NB4 (cell line): Measurements from ENCODE around the gene MYL2.

Source experiments
- DNase-seq: peaks from one replicate; pipeline ENCODE4 v3.0.0; 2010; ENCODE audit warnings: low read depth
- H3K4me3 ChIP-seq: one replicate; pipeline ENCODE4 v1.5.1; 2011; ENCODE audit warnings: mild to moderate bottlenecking, low read depth, low read length, moderate library complexity
- MYC ChIP-seq: IDR thresholded peaks from 2 replicates; pipeline ENCODE4 v1.6.1; 2011; ENCODE audit warnings: low read depth, low read length
- POLR2A ChIP-seq: IDR thresholded peaks from 2 replicates; pipeline ENCODE4 v1.6.1; 2011; ENCODE audit warnings: mild to moderate bottlenecking; ENCODE audit not compliant: insufficient read length; ENCODE audit errors: extremely low read depth
- TF ChIP-seq, protein P1 (sequence below): IDR thresholded peaks from one replicate; pipeline ENCODE4 v1.5.1; 2012; ENCODE audit warnings: low read depth, low read length
- TF ChIP-seq, protein P2 (sequence below): IDR thresholded peaks from 2 replicates; pipeline ENCODE4 v1.6.1; 2011; ENCODE audit warnings: low read depth, low read length

The MYL2 gene

DNA sequence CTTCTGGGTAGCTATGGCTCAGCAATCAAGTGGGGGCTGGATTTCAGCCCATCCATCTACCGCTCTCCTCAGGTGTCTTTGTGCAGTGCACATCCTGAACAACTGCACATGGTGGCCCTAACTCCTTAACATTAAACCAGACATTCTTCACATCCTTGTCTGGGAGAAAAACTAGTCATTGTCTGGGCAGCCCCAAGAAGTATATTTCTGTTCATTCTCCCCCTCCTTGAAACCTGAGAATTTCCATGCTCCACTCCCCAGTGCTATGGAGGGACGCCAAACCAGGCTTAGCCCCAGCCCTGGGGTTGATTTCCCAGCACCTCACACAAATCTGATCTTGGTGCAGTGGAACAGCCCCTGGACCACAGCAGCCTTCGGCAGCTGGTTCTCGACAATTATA, 13.4 kb downstream of the MYL2 start:
- no peak for DNase-seq
- H3K4me3 ChIP-seq = no peak overlapping the region
- TF ChIP-seq, protein P1, sequence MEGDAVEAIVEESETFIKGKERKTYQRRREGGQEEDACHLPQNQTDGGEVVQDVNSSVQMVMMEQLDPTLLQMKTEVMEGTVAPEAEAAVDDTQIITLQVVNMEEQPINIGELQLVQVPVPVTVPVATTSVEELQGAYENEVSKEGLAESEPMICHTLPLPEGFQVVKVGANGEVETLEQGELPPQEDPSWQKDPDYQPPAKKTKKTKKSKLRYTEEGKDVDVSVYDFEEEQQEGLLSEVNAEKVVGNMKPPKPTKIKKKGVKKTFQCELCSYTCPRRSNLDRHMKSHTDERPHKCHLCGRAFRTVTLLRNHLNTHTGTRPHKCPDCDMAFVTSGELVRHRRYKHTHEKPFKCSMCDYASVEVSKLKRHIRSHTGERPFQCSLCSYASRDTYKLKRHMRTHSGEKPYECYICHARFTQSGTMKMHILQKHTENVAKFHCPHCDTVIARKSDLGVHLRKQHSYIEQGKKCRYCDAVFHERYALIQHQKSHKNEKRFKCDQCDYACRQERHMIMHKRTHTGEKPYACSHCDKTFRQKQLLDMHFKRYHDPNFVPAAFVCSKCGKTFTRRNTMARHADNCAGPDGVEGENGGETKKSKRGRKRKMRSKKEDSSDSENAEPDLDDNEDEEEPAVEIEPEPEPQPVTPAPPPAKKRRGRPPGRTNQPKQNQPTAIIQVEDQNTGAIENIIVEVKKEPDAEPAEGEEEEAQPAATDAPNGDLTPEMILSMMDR = no peak
- no peak for TF ChIP-seq POLR2A
- no peak for TF ChIP-seq MYC
- TF ChIP-seq, protein P2, sequence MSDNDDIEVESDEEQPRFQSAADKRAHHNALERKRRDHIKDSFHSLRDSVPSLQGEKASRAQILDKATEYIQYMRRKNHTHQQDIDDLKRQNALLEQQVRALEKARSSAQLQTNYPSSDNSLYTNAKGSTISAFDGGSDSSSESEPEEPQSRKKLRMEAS = no peak

DNA sequence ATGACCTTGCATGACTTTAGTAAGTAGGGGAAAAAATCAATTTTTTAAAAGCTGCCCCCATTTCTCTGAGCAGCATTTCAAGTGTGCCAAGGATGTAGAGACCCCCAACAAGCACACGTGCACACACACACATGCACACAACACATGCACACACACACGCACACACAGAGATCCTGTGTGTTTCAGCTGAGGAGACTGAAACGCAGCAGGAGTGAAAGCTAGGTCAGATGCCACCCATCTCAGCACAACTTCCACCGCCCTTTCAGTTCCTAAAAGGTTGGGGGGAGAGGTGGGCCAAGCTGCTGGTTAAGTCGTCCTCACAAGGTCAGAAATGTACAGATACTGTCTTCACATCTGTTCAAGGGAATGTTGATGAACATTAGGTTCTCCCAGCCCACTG, 13.9 kb downstream of the MYL2 start:
- DNase-seq = no peak
- no peak overlapping the region for H3K4me3 ChIP-seq
- TF ChIP-seq POLR2A (no peak), MYC (no peak)
- TF ChIP-seq, protein P2 = no peak
- TF ChIP-seq, protein P1 = no peak

DNA sequence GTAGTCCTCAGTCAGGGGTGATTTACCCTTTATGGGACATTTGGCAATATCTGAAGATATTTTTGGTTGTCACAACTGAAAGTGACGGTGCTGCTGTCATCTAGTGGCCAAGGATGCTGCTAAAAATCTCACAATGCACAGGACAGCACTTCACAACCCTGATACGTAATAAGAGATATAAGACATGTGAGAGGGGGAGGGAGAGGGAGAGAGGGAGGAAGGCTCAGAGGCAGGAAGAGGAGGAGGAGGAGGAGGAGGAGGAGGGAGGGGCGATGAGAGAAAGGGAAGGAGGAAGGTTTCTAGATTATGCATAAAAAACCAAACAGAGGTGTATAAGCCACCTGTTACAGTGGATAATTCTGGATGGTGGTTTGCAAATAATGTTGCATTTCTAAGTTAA, 14.3 kb downstream of the MYL2 start:
- DNase-seq = peak; percentile 72
- TF ChIP-seq POLR2A (no peak), MYC (no peak)
- TF ChIP-seq, protein P1 = peak; percentile 39
- TF ChIP-seq, protein P2 = no peak
- H3K4me3 ChIP-seq = no peak overlapping the region

DNA sequence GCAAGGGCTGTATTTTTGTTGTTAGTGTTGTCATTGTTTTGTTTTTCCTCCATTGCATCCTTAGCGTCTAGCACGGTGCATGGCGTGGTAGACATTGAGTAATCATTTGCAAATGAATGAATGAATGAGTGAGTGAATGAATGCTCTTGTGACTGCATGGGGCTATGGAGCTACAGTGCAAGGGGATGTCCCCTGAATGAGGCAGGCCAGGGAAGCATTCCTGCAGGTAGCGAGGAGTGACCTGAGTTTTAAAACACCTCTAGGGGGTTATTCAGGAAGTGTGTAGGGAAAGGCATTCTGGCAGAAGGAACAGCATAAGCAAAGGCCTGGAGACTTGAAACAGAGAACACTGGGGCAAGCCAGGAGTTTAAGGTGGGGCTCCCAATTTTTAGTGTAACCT, 16.9 kb downstream of the MYL2 start:
- no peak overlapping the region for H3K4me3 ChIP-seq
- no peak for DNase-seq
- TF ChIP-seq POLR2A (no peak), MYC (no peak)
- TF ChIP-seq, protein P2 = no peak
- TF ChIP-seq, protein P1 = no peak

DNA sequence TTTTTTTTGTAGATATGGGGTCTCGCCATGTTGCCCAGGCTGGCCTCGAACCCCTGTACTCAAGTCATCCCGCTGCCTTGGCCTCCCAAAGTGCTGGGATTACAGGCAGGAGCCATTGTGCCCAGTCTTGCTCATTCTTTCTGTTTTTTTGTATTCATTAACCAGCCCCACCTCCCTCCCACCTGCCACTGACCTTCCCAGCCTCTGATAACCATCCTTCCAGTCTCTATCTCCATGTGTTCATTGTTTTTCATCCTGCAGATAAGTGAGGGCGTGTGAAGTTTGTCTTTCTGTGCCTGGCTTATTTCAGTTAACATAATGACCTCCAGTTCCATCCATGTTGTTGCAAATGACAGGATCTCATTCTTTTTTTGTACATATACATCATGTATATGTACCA, 19.0 kb downstream of the MYL2 start:
- no peak overlapping the region for H3K4me3 ChIP-seq
- no peak for TF ChIP-seq POLR2A
- TF ChIP-seq, protein P1 = no peak
- TF ChIP-seq, protein P2 = no peak
- DNase-seq = no peak

DNA sequence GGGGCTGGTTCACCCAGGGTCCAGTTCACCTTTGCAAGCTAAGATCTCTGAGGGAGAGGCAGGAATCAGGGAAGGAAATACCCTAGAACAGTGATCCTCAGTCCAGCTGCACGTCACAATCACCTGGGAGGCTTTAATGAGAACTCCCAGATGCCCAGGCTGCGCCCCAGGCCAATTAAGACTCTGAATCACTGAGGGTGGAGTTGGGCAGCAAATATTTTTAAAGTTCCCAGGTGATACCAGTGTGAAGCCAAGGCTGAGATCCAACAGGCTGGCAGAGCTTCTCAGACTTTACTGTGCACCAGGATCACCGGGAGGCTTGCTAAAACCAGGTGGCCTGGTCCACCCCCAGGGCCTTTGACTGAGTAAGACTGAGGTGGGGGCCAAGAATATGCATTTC, 23.8 kb downstream of the MYL2 start:
- no peak for DNase-seq
- no peak overlapping the region for H3K4me3 ChIP-seq
- TF ChIP-seq, protein P2 = no peak
- TF ChIP-seq POLR2A (no peak), MYC (no peak)
- TF ChIP-seq, protein P1 = no peak
